SK-N-SH treated with all-trans-retinoic acid at 6 μM for 48 hours (cell line): Measurements from ENCODE around the gene CCNB2.

ENCODE experiments used
- ARNTL ChIP-seq: fragments of 450-650 bp; formaldehyde crosslinking; IDR thresholded peaks from 2 replicates; pipeline ENCODE4 v1.5.0; 2020; ENCODE audit warnings: low read depth, mild to moderate bottlenecking, moderate library complexity, borderline replicate concordance
- CREB5 ChIP-seq: fragments of 250-450 bp; sonication (Bioruptor Pico); IDR thresholded peaks from 2 replicates; pipeline ENCODE4 v1.5.1; 2020; ENCODE audit warnings: low read depth, mild to moderate bottlenecking, moderate library complexity
- ESRRG ChIP-seq: fragments of 250-450 bp; sonication (Bioruptor Pico); IDR thresholded peaks from 2 replicates; pipeline ENCODE4 v1.6.1; 2021; ENCODE audit warnings: mild to moderate bottlenecking
- ISL1 ChIP-seq: fragments of 250-450 bp; sonication (Bioruptor Pico); IDR thresholded peaks from 2 replicates; pipeline ENCODE4 v2.1.2; 2022; ENCODE audit warnings: mild to moderate bottlenecking, moderate library complexity
- OSR1 ChIP-seq: fragments of 250-450 bp; sonication (Bioruptor Pico); IDR thresholded peaks from 2 replicates; pipeline ENCODE4 v1.8.0; 2022; ENCODE audit warnings: moderate library complexity, mild to moderate bottlenecking, inconsistent platforms
- PATZ1 ChIP-seq: fragments of 250-450 bp; sonication (Bioruptor Pico); IDR thresholded peaks from 2 replicates; pipeline ENCODE4 v1.8.0; 2020; ENCODE audit warnings: mild to moderate bottlenecking, moderate library complexity, borderline replicate concordance
- RARB ChIP-seq: fragments of 250-450 bp; sonication (Bioruptor Pico); IDR thresholded peaks from 2 replicates; pipeline ENCODE4 v1.8.0; 2021; ENCODE audit warnings: mild to moderate bottlenecking, moderate library complexity
- ZC3H10 ChIP-seq: fragments of 250-450 bp; sonication (Bioruptor Pico); IDR thresholded peaks from 2 replicates; pipeline ENCODE4 v1.5.1; 2021; ENCODE audit warnings: mild to moderate bottlenecking, moderate library complexity
- ZFP3 ChIP-seq: fragments of 250-450 bp; sonication (Bioruptor Pico); IDR thresholded peaks from 2 replicates; pipeline ENCODE4 v1.5.0; 2020; ENCODE audit warnings: mild to moderate bottlenecking, moderate library complexity
- ZFP30 ChIP-seq: fragments of 450-650 bp; formaldehyde crosslinking; IDR thresholded peaks from 2 replicates; pipeline ENCODE4 v1.5.0; 2022; ENCODE audit warnings: mild to moderate bottlenecking, moderate library complexity
- ZNF70 ChIP-seq: fragments of 450-650 bp; formaldehyde crosslinking; IDR thresholded peaks from 2 replicates; pipeline ENCODE4 v1.5.0; 2020; ENCODE audit warnings: mild to moderate bottlenecking, moderate library complexity
- TF ChIP-seq, protein P1 (sequence below): fragments of 250-450 bp; sonication (Bioruptor Pico); IDR thresholded peaks from 2 replicates; pipeline ENCODE4 v1.5.0; 2020; ENCODE audit warnings: mild to moderate bottlenecking, moderate library complexity

GRCh38 chr15:59116771-59117170 is 11.8 kb downstream of the CCNB2 start:
- no peak for TF ChIP-seq CREB5 (CRISPR knock-in tag)
- TF ChIP-seq ISL1 (CRISPR knock-in tag) = no peak
- no peak for TF ChIP-seq ARNTL (CRISPR knock-in tag)
- no peak for TF ChIP-seq ZFP30
- TF ChIP-seq OSR1 (CRISPR knock-in tag) = no peak
- no peak for TF ChIP-seq ESRRG (CRISPR knock-in tag)
- TF ChIP-seq ZC3H10 = no peak
- TF ChIP-seq ZNF70 = no peak
- no peak for TF ChIP-seq RARB (CRISPR knock-in tag)
- TF ChIP-seq, protein P1, sequence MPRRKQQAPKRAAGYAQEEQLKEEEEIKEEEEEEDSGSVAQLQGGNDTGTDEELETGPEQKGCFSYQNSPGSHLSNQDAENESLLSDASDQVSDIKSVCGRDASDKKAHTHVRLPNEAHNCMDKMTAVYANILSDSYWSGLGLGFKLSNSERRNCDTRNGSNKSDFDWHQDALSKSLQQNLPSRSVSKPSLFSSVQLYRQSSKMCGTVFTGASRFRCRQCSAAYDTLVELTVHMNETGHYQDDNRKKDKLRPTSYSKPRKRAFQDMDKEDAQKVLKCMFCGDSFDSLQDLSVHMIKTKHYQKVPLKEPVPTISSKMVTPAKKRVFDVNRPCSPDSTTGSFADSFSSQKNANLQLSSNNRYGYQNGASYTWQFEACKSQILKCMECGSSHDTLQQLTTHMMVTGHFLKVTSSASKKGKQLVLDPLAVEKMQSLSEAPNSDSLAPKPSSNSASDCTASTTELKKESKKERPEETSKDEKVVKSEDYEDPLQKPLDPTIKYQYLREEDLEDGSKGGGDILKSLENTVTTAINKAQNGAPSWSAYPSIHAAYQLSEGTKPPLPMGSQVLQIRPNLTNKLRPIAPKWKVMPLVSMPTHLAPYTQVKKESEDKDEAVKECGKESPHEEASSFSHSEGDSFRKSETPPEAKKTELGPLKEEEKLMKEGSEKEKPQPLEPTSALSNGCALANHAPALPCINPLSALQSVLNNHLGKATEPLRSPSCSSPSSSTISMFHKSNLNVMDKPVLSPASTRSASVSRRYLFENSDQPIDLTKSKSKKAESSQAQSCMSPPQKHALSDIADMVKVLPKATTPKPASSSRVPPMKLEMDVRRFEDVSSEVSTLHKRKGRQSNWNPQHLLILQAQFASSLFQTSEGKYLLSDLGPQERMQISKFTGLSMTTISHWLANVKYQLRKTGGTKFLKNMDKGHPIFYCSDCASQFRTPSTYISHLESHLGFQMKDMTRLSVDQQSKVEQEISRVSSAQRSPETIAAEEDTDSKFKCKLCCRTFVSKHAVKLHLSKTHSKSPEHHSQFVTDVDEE = no peak
- TF ChIP-seq PATZ1 = no peak
- no peak for TF ChIP-seq ZFP3 (CRISPR knock-in tag)
